IMR-90 (cell line): Measurements from ENCODE around the gene CFAP58.

Source experiments
- CEBPB ChIP-seq: IDR thresholded peaks from 2 replicates; pipeline ENCODE4 v1.6.1; 2012; ENCODE audit warnings: low read depth, low read length, improper control_type of control experiment
- CHD1 ChIP-seq: IDR thresholded peaks from 2 replicates; pipeline ENCODE4 v1.6.1; 2012; ENCODE audit warnings: low read depth, low read length, improper control_type of control experiment
- FOS ChIP-seq: fragments of 150-350 bp; IDR thresholded peaks from 2 replicates; pipeline ENCODE4 v1.6.1; 2016; ENCODE audit warnings: low read depth, low read length
- MAFK ChIP-seq: IDR thresholded peaks from 2 replicates; pipeline ENCODE4 v1.6.1; 2012; ENCODE audit warnings: low read depth, low read length, improper control_type of control experiment
- MXI1 ChIP-seq: IDR thresholded peaks from 2 replicates; pipeline ENCODE4 v1.6.1; 2012; ENCODE audit warnings: low read depth, mild to moderate bottlenecking, low read length, moderate library complexity, borderline replicate concordance
- POLR2A ChIP-seq: IDR thresholded peaks from 2 replicates; pipeline ENCODE4 v1.6.1; 2012; ENCODE audit warnings: mild to moderate bottlenecking, low read depth, low read length
- RAD21 ChIP-seq: IDR thresholded peaks from 2 replicates; pipeline ENCODE4 v1.6.1; 2012; ENCODE audit warnings: low read length, improper control_type of control experiment
- RCOR1 ChIP-seq: IDR thresholded peaks from 2 replicates; pipeline ENCODE4 v1.6.1; 2012; ENCODE audit warnings: mild to moderate bottlenecking, low read length, improper control_type of control experiment; ENCODE audit not compliant: insufficient replicate concordance
- RFX5 ChIP-seq: IDR thresholded peaks from 2 replicates; pipeline ENCODE4 v1.8.0; 2012; ENCODE audit warnings: low read depth, mild to moderate bottlenecking, low read length, moderate library complexity
- TF ChIP-seq, protein P1 (sequence below): conservative IDR thresholded peaks from 2 replicates; pipeline ENCODE4 v1.5.1; 2012; ENCODE audit warnings: mild to moderate bottlenecking, low read depth, low read length, improper control_type of control experiment
- TF ChIP-seq, protein P2 (sequence below): fragments of 150-350 bp; IDR thresholded peaks from 2 replicates; pipeline ENCODE4 v1.6.1; 2017; ENCODE audit warnings: mild to moderate bottlenecking, antibody characterized with exemption, low read length, low read depth
- TF ChIP-seq, protein P3 (sequence below): fragments of 150-350 bp; IDR thresholded peaks from 2 replicates; pipeline ENCODE4 v1.6.1; 2016; ENCODE audit warnings: low read depth, mild to moderate bottlenecking, low read length, moderate library complexity, borderline replicate concordance

DNA sequence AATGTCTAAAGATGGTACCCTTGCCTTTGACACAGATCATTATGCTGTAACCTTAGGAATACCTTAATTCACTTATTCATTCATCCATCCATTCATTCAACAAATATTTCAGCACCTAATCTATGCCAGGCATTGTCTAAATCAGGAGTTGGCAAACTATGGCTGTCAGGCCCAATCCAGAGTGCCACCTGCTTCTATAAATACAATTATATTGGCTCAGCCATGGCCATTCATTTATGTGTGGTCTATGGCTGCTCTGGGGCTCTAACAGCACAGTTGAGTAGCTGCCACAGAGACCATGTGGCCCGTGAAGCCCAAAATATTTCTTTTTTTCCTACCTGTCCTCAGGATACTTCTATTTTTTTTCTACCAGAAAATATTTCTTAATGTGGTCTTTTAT lies 9.4 kb upstream of the CFAP58 start:
- TF ChIP-seq, protein P1, sequence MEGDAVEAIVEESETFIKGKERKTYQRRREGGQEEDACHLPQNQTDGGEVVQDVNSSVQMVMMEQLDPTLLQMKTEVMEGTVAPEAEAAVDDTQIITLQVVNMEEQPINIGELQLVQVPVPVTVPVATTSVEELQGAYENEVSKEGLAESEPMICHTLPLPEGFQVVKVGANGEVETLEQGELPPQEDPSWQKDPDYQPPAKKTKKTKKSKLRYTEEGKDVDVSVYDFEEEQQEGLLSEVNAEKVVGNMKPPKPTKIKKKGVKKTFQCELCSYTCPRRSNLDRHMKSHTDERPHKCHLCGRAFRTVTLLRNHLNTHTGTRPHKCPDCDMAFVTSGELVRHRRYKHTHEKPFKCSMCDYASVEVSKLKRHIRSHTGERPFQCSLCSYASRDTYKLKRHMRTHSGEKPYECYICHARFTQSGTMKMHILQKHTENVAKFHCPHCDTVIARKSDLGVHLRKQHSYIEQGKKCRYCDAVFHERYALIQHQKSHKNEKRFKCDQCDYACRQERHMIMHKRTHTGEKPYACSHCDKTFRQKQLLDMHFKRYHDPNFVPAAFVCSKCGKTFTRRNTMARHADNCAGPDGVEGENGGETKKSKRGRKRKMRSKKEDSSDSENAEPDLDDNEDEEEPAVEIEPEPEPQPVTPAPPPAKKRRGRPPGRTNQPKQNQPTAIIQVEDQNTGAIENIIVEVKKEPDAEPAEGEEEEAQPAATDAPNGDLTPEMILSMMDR, result no peak
- TF ChIP-seq, protein P2, sequence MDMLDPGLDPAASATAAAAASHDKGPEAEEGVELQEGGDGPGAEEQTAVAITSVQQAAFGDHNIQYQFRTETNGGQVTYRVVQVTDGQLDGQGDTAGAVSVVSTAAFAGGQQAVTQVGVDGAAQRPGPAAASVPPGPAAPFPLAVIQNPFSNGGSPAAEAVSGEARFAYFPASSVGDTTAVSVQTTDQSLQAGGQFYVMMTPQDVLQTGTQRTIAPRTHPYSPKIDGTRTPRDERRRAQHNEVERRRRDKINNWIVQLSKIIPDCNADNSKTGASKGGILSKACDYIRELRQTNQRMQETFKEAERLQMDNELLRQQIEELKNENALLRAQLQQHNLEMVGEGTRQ, result no peak
- TF ChIP-seq POLR2A (no peak), MXI1 (no peak), RCOR1 (no peak), FOS (no peak), CEBPB (no peak), RFX5 (no peak), CHD1 (no peak), MAFK (no peak), RAD21 (no peak)
- TF ChIP-seq, protein P3, sequence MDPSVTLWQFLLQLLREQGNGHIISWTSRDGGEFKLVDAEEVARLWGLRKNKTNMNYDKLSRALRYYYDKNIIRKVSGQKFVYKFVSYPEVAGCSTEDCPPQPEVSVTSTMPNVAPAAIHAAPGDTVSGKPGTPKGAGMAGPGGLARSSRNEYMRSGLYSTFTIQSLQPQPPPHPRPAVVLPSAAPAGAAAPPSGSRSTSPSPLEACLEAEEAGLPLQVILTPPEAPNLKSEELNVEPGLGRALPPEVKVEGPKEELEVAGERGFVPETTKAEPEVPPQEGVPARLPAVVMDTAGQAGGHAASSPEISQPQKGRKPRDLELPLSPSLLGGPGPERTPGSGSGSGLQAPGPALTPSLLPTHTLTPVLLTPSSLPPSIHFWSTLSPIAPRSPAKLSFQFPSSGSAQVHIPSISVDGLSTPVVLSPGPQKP, result no peak
